ENCODE results near the gene DDRGK1.

The DDRGK1 gene

GRCh38 chr20:3246682-3247081, 42.2 kb upstream of the DDRGK1 start:
- no peaks in the 10 kb centered on the region for H3K79me2 ChIP-seq (ENCODE audit: insufficient read depth, low read length)

DNA sequence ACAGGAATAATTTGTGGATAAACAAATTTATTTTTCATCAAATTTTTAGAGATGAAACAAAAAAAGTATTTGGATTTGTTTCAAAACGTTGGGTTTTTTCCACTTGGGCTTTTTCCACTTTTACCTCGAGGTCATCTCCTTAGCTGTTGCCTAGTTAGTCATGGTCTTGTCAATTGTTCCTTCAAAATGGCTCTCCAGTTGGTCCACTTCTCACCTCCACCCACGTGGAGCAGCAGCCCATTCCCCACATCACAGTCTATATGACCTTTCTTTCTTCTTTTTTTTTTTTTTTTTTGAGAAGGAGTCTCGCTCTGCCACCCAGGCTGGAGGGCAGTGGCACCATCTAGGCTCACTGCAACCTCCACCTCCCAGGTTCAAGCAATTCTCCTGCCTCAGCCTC, 41.2 kb upstream of the DDRGK1 start:
- Histone ChIP-seq H3F3A (ENCODE audit: low read depth) (no peaks in the 10 kb centered on the region), H3K9me3 (ENCODE audit: insufficient read depth, low read depth, low read length) (no peaks in the 10 kb centered on the region), H3K79me2 (ENCODE audit: insufficient read depth, low read length) (no peaks in the 10 kb centered on the region), H3K9ac (ENCODE audit: low read depth, low read length, poor library complexity, severe bottlenecking) (no peak overlapping the region), H3K27me3 (ENCODE audit: insufficient read depth, low read length, poor library complexity, severe bottlenecking) (no peaks in the 10 kb centered on the region), H3K9me2 (replicated peaks; ENCODE audit: low read depth, low read length) (no peaks in the 10 kb centered on the region), H3K4me2 (ENCODE audit: low read depth, low read length, poor library complexity, severe bottlenecking) (no peak overlapping the region), H2AFZ (ENCODE audit: low read length) (no peak overlapping the region), H3K36me3 (ENCODE audit: insufficient read depth, low read length) (no peaks in the 10 kb centered on the region), H3K4me3 (ENCODE audit: low read length, poor library complexity, severe bottlenecking) (no peak overlapping the region), H3K4me1 (ENCODE audit: insufficient read depth, low read length, poor library complexity, severe bottlenecking) (no peaks in the 10 kb centered on the region), H4K20me1 (ENCODE audit: insufficient read depth, low read length, poor library complexity, severe bottlenecking) (no peaks in the 10 kb centered on the region)
- TF ChIP-seq, protein P1, sequence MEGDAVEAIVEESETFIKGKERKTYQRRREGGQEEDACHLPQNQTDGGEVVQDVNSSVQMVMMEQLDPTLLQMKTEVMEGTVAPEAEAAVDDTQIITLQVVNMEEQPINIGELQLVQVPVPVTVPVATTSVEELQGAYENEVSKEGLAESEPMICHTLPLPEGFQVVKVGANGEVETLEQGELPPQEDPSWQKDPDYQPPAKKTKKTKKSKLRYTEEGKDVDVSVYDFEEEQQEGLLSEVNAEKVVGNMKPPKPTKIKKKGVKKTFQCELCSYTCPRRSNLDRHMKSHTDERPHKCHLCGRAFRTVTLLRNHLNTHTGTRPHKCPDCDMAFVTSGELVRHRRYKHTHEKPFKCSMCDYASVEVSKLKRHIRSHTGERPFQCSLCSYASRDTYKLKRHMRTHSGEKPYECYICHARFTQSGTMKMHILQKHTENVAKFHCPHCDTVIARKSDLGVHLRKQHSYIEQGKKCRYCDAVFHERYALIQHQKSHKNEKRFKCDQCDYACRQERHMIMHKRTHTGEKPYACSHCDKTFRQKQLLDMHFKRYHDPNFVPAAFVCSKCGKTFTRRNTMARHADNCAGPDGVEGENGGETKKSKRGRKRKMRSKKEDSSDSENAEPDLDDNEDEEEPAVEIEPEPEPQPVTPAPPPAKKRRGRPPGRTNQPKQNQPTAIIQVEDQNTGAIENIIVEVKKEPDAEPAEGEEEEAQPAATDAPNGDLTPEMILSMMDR (conservative IDR thresholded peaks at IDR 0.05; ENCODE audit: low read length): no peak

More at GRCh38 chr20:3246682-3247081, 42.2 kb upstream of the DDRGK1 start:
- Histone ChIP-seq H3F3A (ENCODE audit: low read depth) (no peaks in the 10 kb centered on the region), H3K4me1 (ENCODE audit: insufficient read depth, low read length, poor library complexity, severe bottlenecking) (no peaks in the 10 kb centered on the region), H3K9ac (ENCODE audit: low read depth, low read length, poor library complexity, severe bottlenecking) (no peak overlapping the region), H3K36me3 (ENCODE audit: insufficient read depth, low read length) (no peaks in the 10 kb centered on the region), H3K9me2 (replicated peaks; ENCODE audit: low read depth, low read length) (no peaks in the 10 kb centered on the region), H4K20me1 (ENCODE audit: insufficient read depth, low read length, poor library complexity, severe bottlenecking) (no peaks in the 10 kb centered on the region), H3K4me3 (ENCODE audit: low read length, poor library complexity, severe bottlenecking) (no peak overlapping the region), H3K4me2 (ENCODE audit: low read depth, low read length, poor library complexity, severe bottlenecking) (no peak overlapping the region), H3K9me3 (ENCODE audit: insufficient read depth, low read depth, low read length) (no peaks in the 10 kb centered on the region), H3K27me3 (ENCODE audit: insufficient read depth, low read length, poor library complexity, severe bottlenecking) (no peaks in the 10 kb centered on the region), H2AFZ (ENCODE audit: low read length) (no peak overlapping the region)
- TF ChIP-seq, protein P1 (conservative IDR thresholded peaks at IDR 0.05; ENCODE audit: low read length): no peak
- TF ChIP-seq EZH2phosphoT487 (IDR thresholded peaks at IDR 0.05; ENCODE audit: borderline replicate concordance): no peak

GRCh38 chr20:3245156-3245555, 40.7 kb upstream of the DDRGK1 start:
- Histone ChIP-seq H3K9ac (ENCODE audit: low read depth, low read length, poor library complexity, severe bottlenecking) (no peak overlapping the region), H3K9me2 (replicated peaks; ENCODE audit: low read depth, low read length) (no peaks in the 10 kb centered on the region), H3K27me3 (ENCODE audit: insufficient read depth, low read length, poor library complexity, severe bottlenecking) (no peaks in the 10 kb centered on the region), H3K36me3 (ENCODE audit: insufficient read depth, low read length) (no peaks in the 10 kb centered on the region), H3K79me2 (ENCODE audit: insufficient read depth, low read length) (no peaks in the 10 kb centered on the region), H4K20me1 (ENCODE audit: insufficient read depth, low read length, poor library complexity, severe bottlenecking) (no peaks in the 10 kb centered on the region), H3K4me3 (ENCODE audit: low read length, poor library complexity, severe bottlenecking) (no peak overlapping the region), H3K9me3 (ENCODE audit: insufficient read depth, low read depth, low read length) (no peaks in the 10 kb centered on the region), H2AFZ (ENCODE audit: low read length) (no peak overlapping the region), H3K4me2 (ENCODE audit: low read depth, low read length, poor library complexity, severe bottlenecking) (no peak overlapping the region), H3F3A (ENCODE audit: low read depth) (no peaks in the 10 kb centered on the region), H3K4me1 (ENCODE audit: insufficient read depth, low read length, poor library complexity, severe bottlenecking) (no peaks in the 10 kb centered on the region)
- TF ChIP-seq, protein P1 (conservative IDR thresholded peaks at IDR 0.05; ENCODE audit: low read length): no peak
- TF ChIP-seq EZH2phosphoT487 (IDR thresholded peaks at IDR 0.05; ENCODE audit: borderline replicate concordance): no peak

Measured in Loucy (cell line).